Stomach (tissue), 4 donors: ENCODE data around the gene PTGER1.

Experiments used
- CTCF ChIP-seq, 7 experiments: fragments of 450-650 bp in 4 of 7; fragments of 200-600 bp in 3 of 7; sonication (generic) in 3 of 7; IDR thresholded peaks; one replicate each; pipeline ENCODE4 v1.5.1; 2016 to 2019; ENCODE audit warnings: antibody characterized with exemption in 7 of 7, control low read depth in 2 of 7, mild to moderate bottlenecking in 1 of 7
- POLR2AphosphoS5 ChIP-seq, 3 donors: sonication (generic); formaldehyde crosslinking; IDR thresholded peaks; one replicate each; pipeline ENCODE4 v1.6.1; 2016; ENCODE audit warnings: antibody characterized with exemption in 3 of 3

DNA sequence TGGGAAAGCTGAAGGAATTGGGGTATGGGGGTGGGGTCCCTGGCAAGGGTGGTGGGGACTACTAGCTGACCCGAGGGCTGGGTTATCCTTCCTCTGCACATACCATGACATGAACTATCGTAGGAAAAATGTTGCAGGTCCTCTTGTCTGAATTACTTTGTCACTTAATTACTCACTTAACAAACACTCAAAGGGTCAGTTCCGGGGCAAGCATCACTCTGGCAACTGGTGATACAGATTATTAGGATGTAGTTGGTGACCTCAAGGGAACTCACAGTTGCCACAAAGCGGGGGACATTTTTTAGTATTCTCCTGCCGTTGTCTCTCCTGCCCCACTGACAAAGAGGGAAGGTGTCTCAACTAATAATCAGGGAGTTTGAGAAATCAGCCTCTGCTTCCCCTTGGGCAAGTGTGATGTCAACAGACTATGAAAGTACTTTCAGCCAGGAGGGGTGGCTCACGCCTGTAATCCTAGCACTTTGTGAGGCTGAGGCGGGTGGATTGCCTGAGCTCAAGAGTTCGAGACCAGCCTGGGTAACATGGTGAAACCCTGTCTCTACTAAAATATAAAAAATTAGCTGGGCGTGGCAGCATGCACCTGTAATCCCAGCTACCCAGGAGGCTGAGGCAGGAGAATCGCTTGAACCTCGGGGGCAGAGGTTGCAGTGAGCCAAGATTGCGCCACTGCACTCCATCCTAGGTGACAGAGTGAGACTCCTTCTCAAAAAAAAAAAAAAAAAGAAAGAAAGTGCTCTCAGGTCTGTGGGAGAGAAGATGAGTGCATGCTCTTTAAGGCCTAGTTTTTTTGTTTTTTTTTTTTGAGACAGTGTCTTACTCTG lies 32.8 kb upstream of the PTGER1 start:
- TF ChIP-seq CTCF (IDR thresholded peaks at IDR 0.05) (no peak), POLR2AphosphoS5 (IDR thresholded peaks at IDR 0.05) (no peak)
